Keratinocyte (primary cell): ENCODE results near the gene CCDC9B. TPM values are rescaled to one million over a fixed set of nuclear protein-coding genes. Genes with fewer than 3 reads are reported as not detected.

Experiments
- DNase-seq: peaks from one replicate; pipeline ENCODE4 v3.0.0-alpha.2; 2011; ENCODE audit warnings: low read depth, missing footprints, low spot score
- FAIRE-seq: peaks from 2 replicates; lab custom pipeline; 2011; peaks lifted over from hg19 to GRCh38; lab: Jason Lieb, UNC
- H2AFZ ChIP-seq: 2 replicates; pipeline ENCODE4 v1.6.0; 2012; ENCODE audit warnings: low read length, control low read depth, inconsistent platforms; ENCODE audit not compliant: control insufficient read depth
- H3K27ac ChIP-seq: 2 replicates; pipeline ENCODE4 v1.5.1; 2011; ENCODE audit warnings: low read length; ENCODE audit not compliant: control insufficient read depth, insufficient read depth
- H3K27me3 ChIP-seq: 3 replicates; pipeline ENCODE4 v1.6.0; 2011; ENCODE audit warnings: low read length; ENCODE audit not compliant: control insufficient read depth, insufficient read depth; ENCODE audit errors: extremely low read depth
- H3K36me3 ChIP-seq, 2 experiments: 2 replicates in 1 of 2; 3 replicates in 1 of 2; pipeline ENCODE4 v1.5.1; 2011; ENCODE audit warnings: low read length in 2 of 2, mild to moderate bottlenecking in 1 of 2; ENCODE audit not compliant: control insufficient read depth in 2 of 2, insufficient read depth in 2 of 2; ENCODE audit errors: extremely low read depth in 1 of 2
- H3K4me1 ChIP-seq: 3 replicates; pipeline ENCODE4 v1.5.1; 2011; ENCODE audit warnings: low read length; ENCODE audit not compliant: control insufficient read depth, insufficient read depth; ENCODE audit errors: extremely low read depth
- H3K4me2 ChIP-seq: 3 replicates; pipeline ENCODE4 v1.6.0; 2011; ENCODE audit warnings: low read depth, low read length; ENCODE audit not compliant: control insufficient read depth, insufficient read depth; ENCODE audit errors: extremely low read depth
- H3K4me3 ChIP-seq, 3 experiments: fragments of 200-600 bp in 1 of 3; sonication (generic) in 1 of 3; 2 replicates in 2 of 3; 3 replicates in 1 of 3; pipeline ENCODE4 v1.5.1; 2011 to 2016; ENCODE audit warnings: low read length in 3 of 3, mild to moderate bottlenecking in 3 of 3, control low read depth in 2 of 3, inconsistent platforms in 1 of 3, low read depth in 1 of 3, mixed read lengths in 1 of 3, mixed run types in 1 of 3, moderate library complexity in 1 of 3; ENCODE audit not compliant: control insufficient read depth in 2 of 3, insufficient read depth in 2 of 3; ENCODE audit errors: extremely low read depth in 1 of 3
- H3K79me2 ChIP-seq: 2 replicates; pipeline ENCODE4 v1.6.0; 2012; ENCODE audit warnings: low read length; ENCODE audit not compliant: control insufficient read depth, insufficient read depth
- H3K9ac ChIP-seq: 3 replicates; pipeline ENCODE4 v1.6.0; 2011; ENCODE audit warnings: low read length; ENCODE audit not compliant: control insufficient read depth, insufficient read depth; ENCODE audit errors: extremely low read depth
- H3K9me1 ChIP-seq: 3 replicates; pipeline ENCODE4 v1.6.0; 2011; ENCODE audit warnings: low read length; ENCODE audit not compliant: control insufficient read depth, insufficient read depth; ENCODE audit errors: extremely low read depth
- H3K9me3 ChIP-seq: 2 replicates; pipeline ENCODE4 v1.5.1; 2012; ENCODE audit warnings: low read depth, low read length; ENCODE audit not compliant: control insufficient read depth
- H4K20me1 ChIP-seq: 3 replicates; pipeline ENCODE4 v1.6.0; 2011; ENCODE audit warnings: low read length; ENCODE audit not compliant: control insufficient read depth, insufficient read depth; ENCODE audit errors: extremely low read depth
- CTCF ChIP-seq, 3 experiments: IDR thresholded peaks in 1 of 3; conservative IDR thresholded peaks in 1 of 3; optimal IDR thresholded peaks in 1 of 3; 2 replicates in 2 of 3; 3 replicates in 1 of 3; pipeline versions ENCODE3 to v1.5.1; 2011; ENCODE audit warnings: low read length in 3 of 3, mild to moderate bottlenecking in 3 of 3, moderate library complexity in 2 of 3, control low read depth in 1 of 3, inconsistent platforms in 1 of 3; ENCODE audit not compliant: insufficient read depth in 2 of 3; ENCODE audit errors: extremely low read depth in 1 of 3
- EZH2 ChIP-seq: IDR thresholded peaks from one replicate; pipeline ENCODE4 v1.6.1; 2012; ENCODE audit warnings: inconsistent platforms, mild to moderate bottlenecking, low read length, moderate library complexity
- dilution Hi-C: fragments of 300-500 bp; cut with MboI; formaldehyde crosslinking; loops from one replicate; pipeline ENCODE4 v1.7.0; 2020; ENCODE audit warnings: low sequenced_read_pairs; ENCODE audit not compliant: extremely low pct_ligation_motif_present
- polyA plus RNA-seq, 5 experiments: library from polyadenylated mRNA; depleted of rRNA in 3 of 5; stranded (reverse) in 3 of 5; stranded (forward) in 1 of 5; unstranded in 1 of 5; fragments of >200 nt; gene quantifications; 1 replicate in 1 of 5; 2 replicates in 3 of 5; 3 replicates in 1 of 5; pipeline versions ENCODE4 v1.2.1 to v1.2.3, GENCODE V29; 2011 to 2012; ENCODE audit warnings: missing spikeins in 2 of 5, low read depth in 1 of 5, low replicate concordance in 1 of 5

The CCDC9B gene
- polyA plus RNA-seq, 1 donor (not counting 4 experiments of a cell fraction or from before 2014, with no cell fraction given), result 9.6 TPM

GRCh38 chr15:40316931-40317330 is 23.8 kb downstream of the CCDC9B start:
- Histone ChIP-seq H3K9ac (no peak overlapping the region), H4K20me1 (no peaks in the 10 kb centered on the region), H3K4me1 (peaks cover 20% of the 10 kb centered on the region), H3K36me3 (no peaks in the 10 kb centered on the region), H3K4me3 (no peak overlapping the region), H3K9me1 (no peaks in the 10 kb centered on the region), H3K4me2 (no peak overlapping the region), H3K79me2 (no peaks in the 10 kb centered on the region), H3K27ac (no peak overlapping the region), H3K27me3 (no peaks in the 10 kb centered on the region), H3K9me3 (no peaks in the 10 kb centered on the region), H2AFZ (no peak overlapping the region)
- DNase-seq, result no peak
- FAIRE-seq, result no peak
- dilution Hi-C loops, result no loop called here
- no peak for TF ChIP-seq CTCF (optimal IDR thresholded peaks at IDR 0.05 in 1 of 3, IDR thresholded peaks at IDR 0.05 in 1 of 3, conservative IDR thresholded peaks at IDR 0.05 in 1 of 3; ENCODE audit: extremely low read depth in 1 of 3, insufficient read depth in 2 of 3, low read length in 3 of 3)
- no peak for TF ChIP-seq EZH2

GRCh38 chr15:40314723-40315276 is 25.9 kb downstream of the CCDC9B start:
- Histone ChIP-seq H3K4me2 (no peak overlapping the region), H3K4me1 (peaks cover 20% of the 10 kb centered on the region), H4K20me1 (no peaks in the 10 kb centered on the region), H3K4me3 (no peak overlapping the region), H2AFZ (no peak overlapping the region), H3K36me3 (no peaks in the 10 kb centered on the region), H3K27ac (no peak overlapping the region), H3K9me3 (no peaks in the 10 kb centered on the region), H3K9ac (no peak overlapping the region), H3K9me1 (no peaks in the 10 kb centered on the region), H3K27me3 (peaks cover 12% of the 10 kb centered on the region), H3K79me2 (no peaks in the 10 kb centered on the region)
- DNase-seq (no peak), FAIRE-seq (peak; percentile 67)
- TF ChIP-seq CTCF (optimal IDR thresholded peaks at IDR 0.05 in 1 of 3, IDR thresholded peaks at IDR 0.05 in 1 of 3, conservative IDR thresholded peaks at IDR 0.05 in 1 of 3; ENCODE audit: extremely low read depth in 1 of 3, insufficient read depth in 2 of 3, low read length in 3 of 3), result no peak
- no peak for TF ChIP-seq EZH2
- dilution Hi-C loops, result no loop called here
